ENCODE measurements around the gene ADGRL3. TPM values are rescaled to one million over a fixed set of nuclear protein-coding genes. Genes with fewer than 3 reads are reported as not detected.

The ADGRL3 gene
- total RNA-seq, 2 experiments from 2014 or later, result not detected

DNA sequence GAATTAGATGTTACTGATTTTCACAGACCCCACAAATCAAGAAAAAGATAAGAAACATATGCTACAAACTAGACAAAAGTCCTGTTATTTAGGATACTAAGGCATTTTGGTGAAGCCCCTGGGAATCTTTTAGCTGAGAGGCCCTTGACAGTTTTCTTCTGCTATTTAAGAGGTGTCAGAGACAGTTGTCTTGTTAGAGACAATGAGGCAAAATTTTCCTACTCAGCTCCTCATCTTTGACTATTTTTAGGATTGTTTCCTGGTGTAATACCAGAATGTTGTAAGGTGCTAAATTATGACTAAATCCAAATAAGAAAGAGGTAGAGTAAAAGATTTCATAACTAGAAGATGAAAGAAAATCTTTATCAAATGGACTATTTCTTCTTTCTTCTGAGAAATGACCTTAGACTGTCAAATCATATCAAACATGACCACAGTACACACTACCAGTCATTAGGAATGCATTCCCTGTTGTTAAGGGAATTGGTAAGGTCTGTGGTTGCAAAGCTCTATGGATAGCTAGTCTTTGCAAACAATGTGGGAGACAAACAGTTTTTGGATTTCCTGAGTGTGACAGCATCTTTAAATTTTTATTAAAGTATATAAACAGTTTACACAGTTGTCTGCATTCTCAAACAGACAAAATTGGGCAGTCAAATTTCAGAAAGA is 926.1 kb downstream of the ADGRL3 start:
- intact Hi-C loops (cut with micrococcal nuclease), result no loop called here
- ChIA-PET POLR2A (no interaction called here), CTCF (no interaction called here)
- ATAC-seq (no peak), DNase-seq (no peak)
- Mint-ChIP-seq H3K4me1 (ENCODE audit: low read depth) (no peaks in the 10 kb centered on the region), H3K36me3 (ENCODE audit: low read depth) (no peaks in the 10 kb centered on the region), H3K27me3 (no peaks in the 10 kb centered on the region), H3K27ac (no peak overlapping the region), H3K9me3 (peaks cover 9% of the 10 kb centered on the region), H3K4me3 (no peak overlapping the region)
- TF ChIP-seq, protein P1, sequence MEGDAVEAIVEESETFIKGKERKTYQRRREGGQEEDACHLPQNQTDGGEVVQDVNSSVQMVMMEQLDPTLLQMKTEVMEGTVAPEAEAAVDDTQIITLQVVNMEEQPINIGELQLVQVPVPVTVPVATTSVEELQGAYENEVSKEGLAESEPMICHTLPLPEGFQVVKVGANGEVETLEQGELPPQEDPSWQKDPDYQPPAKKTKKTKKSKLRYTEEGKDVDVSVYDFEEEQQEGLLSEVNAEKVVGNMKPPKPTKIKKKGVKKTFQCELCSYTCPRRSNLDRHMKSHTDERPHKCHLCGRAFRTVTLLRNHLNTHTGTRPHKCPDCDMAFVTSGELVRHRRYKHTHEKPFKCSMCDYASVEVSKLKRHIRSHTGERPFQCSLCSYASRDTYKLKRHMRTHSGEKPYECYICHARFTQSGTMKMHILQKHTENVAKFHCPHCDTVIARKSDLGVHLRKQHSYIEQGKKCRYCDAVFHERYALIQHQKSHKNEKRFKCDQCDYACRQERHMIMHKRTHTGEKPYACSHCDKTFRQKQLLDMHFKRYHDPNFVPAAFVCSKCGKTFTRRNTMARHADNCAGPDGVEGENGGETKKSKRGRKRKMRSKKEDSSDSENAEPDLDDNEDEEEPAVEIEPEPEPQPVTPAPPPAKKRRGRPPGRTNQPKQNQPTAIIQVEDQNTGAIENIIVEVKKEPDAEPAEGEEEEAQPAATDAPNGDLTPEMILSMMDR (IDR thresholded peaks at IDR 0.05), result no peak
